AG09319 (cell line): ENCODE measurements around the gene CCDC9.
"Not testable (repeated sequence)": the region's sequence is repeated elsewhere in the genome, so short reads cannot be mapped to it uniquely, and the experiment has no call there.

Source experiments
- DNase-seq: peaks from one replicate; pipeline ENCODE4 v3.0.0-alpha.2; 2010; ENCODE audit warnings: low read depth; ENCODE audit errors: extremely low read depth
- CTCF ChIP-seq: IDR thresholded peaks from 2 replicates; pipeline ENCODE4 v1.5.1; 2011; ENCODE audit warnings: low read depth, mild to moderate bottlenecking, inconsistent platforms, low read length, moderate library complexity

The CCDC9 gene

GRCh38 chr19:47258434-47258833 is 2.1 kb downstream of the CCDC9 start:
- TF ChIP-seq CTCF, result no peak
- no peak for DNase-seq

- DNase-seq, result no peak
- no peak for TF ChIP-seq CTCF
Observed at GRCh38 chr19:47258895-47259555, 2.7 kb downstream of the CCDC9 start.

- no peak for DNase-seq
- TF ChIP-seq CTCF, result no peak
Observed at GRCh38 chr19:47260476-47260875, 4.2 kb downstream of the CCDC9 start.

GRCh38 chr19:47261946-47262793 is 5.8 kb downstream of the CCDC9 start:
- not testable (repeated sequence) for DNase-seq

GRCh38 chr19:47264629-47265028 is 8.3 kb downstream of the CCDC9 start:
- no peak for TF ChIP-seq CTCF
- DNase-seq, result no peak

GRCh38 chr19:47266401-47266941 is 10.1 kb downstream of the CCDC9 start:
- no peak for DNase-seq
- no peak for TF ChIP-seq CTCF

GRCh38 chr19:47267350-47267759 is 11.0 kb downstream of the CCDC9 start:
- DNase-seq, result no peak
- no peak for TF ChIP-seq CTCF
